ENCODE data around the gene CPEB3.

Gene CPEB3

GRCh38 chr10:92213049-92213448, 77.8 kb downstream of the CPEB3 start:
- TF ChIP-seq POLR2AphosphoS5 (IDR thresholded peaks at IDR 0.05; ENCODE audit: borderline replicate concordance, low read depth, low read length), result no peak
- no peak for TF ChIP-seq EZH2 (IDR thresholded peaks at IDR 0.05)
- TF ChIP-seq FOXP2 (optimal IDR thresholded peaks at IDR 0.05; ENCODE audit: control extremely low read depth, extremely low read length, insufficient read depth), result no peak
- Histone ChIP-seq H3K4me3 (no peak overlapping the region), H3K9me3 (ENCODE audit: low read depth, low read length) (no peaks in the 10 kb centered on the region), H3K9ac (ENCODE audit: insufficient read length) (no peak overlapping the region), H3K27ac (no peak overlapping the region), H3K36me3 (ENCODE audit: insufficient read depth, low read length) (no peaks in the 10 kb centered on the region)
- no peak for DNase-seq (ENCODE audit: low read depth, low spot score)

GRCh38 chr10:92208736-92209135, 82.1 kb downstream of the CPEB3 start:
- no peak for TF ChIP-seq POLR2AphosphoS5 (IDR thresholded peaks at IDR 0.05; ENCODE audit: borderline replicate concordance, low read depth, low read length)
- TF ChIP-seq EZH2 (IDR thresholded peaks at IDR 0.05), result no peak
- TF ChIP-seq FOXP2 (optimal IDR thresholded peaks at IDR 0.05; ENCODE audit: control extremely low read depth, extremely low read length, insufficient read depth), result no peak
- Histone ChIP-seq H3K27ac (no peak overlapping the region), H3K9ac (ENCODE audit: insufficient read length) (no peak overlapping the region), H3K36me3 (ENCODE audit: insufficient read depth, low read length) (no peaks in the 10 kb centered on the region), H3K4me3 (no peak overlapping the region), H3K9me3 (ENCODE audit: low read depth, low read length) (no peaks in the 10 kb centered on the region)
- no peak for DNase-seq (ENCODE audit: low read depth, low spot score)

GRCh38 chr10:92208157-92208720, 82.6 kb downstream of the CPEB3 start:
- TF ChIP-seq EZH2 (IDR thresholded peaks at IDR 0.05), result no peak
- no peak for TF ChIP-seq FOXP2 (optimal IDR thresholded peaks at IDR 0.05; ENCODE audit: control extremely low read depth, extremely low read length, insufficient read depth)
- no peak for TF ChIP-seq POLR2AphosphoS5 (IDR thresholded peaks at IDR 0.05; ENCODE audit: borderline replicate concordance, low read depth, low read length)
- H3K9me3 ChIP-seq (ENCODE audit: low read depth, low read length), result no peaks in the 10 kb centered on the region
- H3K4me3 ChIP-seq, result no peak overlapping the region
- H3K9ac ChIP-seq (ENCODE audit: insufficient read length), result no peak overlapping the region
- H3K36me3 ChIP-seq (ENCODE audit: insufficient read depth, low read length), result no peaks in the 10 kb centered on the region
- H3K27ac ChIP-seq, result no peak overlapping the region
- no peak for DNase-seq (ENCODE audit: low read depth, low spot score)

GRCh38 chr10:92207061-92207460, 83.8 kb downstream of the CPEB3 start:
- no peaks in the 10 kb centered on the region for H3K9me3 ChIP-seq (ENCODE audit: low read depth, low read length)
- no peak for DNase-seq (ENCODE audit: low read depth, low spot score)
- no peak overlapping the region for H3K27ac ChIP-seq
- no peaks in the 10 kb centered on the region for H3K36me3 ChIP-seq (ENCODE audit: insufficient read depth, low read length)
- TF ChIP-seq POLR2AphosphoS5 (IDR thresholded peaks at IDR 0.05; ENCODE audit: borderline replicate concordance, low read depth, low read length), result no peak
- TF ChIP-seq FOXP2 (optimal IDR thresholded peaks at IDR 0.05; ENCODE audit: control extremely low read depth, extremely low read length, insufficient read depth), result no peak
- no peak for TF ChIP-seq EZH2 (IDR thresholded peaks at IDR 0.05)
- no peak overlapping the region for H3K9ac ChIP-seq (ENCODE audit: insufficient read length)
- no peak overlapping the region for H3K4me3 ChIP-seq

GRCh38 chr10:92203919-92204623, 86.8 kb downstream of the CPEB3 start:
- DNase-seq (ENCODE audit: low read depth, low spot score), result no peak
- H3K36me3 ChIP-seq (ENCODE audit: insufficient read depth, low read length), result no peaks in the 10 kb centered on the region
- H3K27ac ChIP-seq, result no peak overlapping the region

GRCh38 chr10:92202536-92202935, 88.3 kb downstream of the CPEB3 start:
- no peaks in the 10 kb centered on the region for H3K9me3 ChIP-seq (ENCODE audit: low read depth, low read length)
- no peak for DNase-seq (ENCODE audit: low read depth, low spot score)
- TF ChIP-seq EZH2 (IDR thresholded peaks at IDR 0.05) (no peak), FOXP2 (optimal IDR thresholded peaks at IDR 0.05; ENCODE audit: control extremely low read depth, extremely low read length, insufficient read depth) (no peak), POLR2AphosphoS5 (IDR thresholded peaks at IDR 0.05; ENCODE audit: borderline replicate concordance, low read depth, low read length) (no peak)
- H3K4me3 ChIP-seq, result no peak overlapping the region
- H3K36me3 ChIP-seq (ENCODE audit: insufficient read depth, low read length), result no peaks in the 10 kb centered on the region
- no peak overlapping the region for H3K9ac ChIP-seq (ENCODE audit: insufficient read length)
- no peak overlapping the region for H3K27ac ChIP-seq

More at GRCh38 chr10:92203919-92204623, 86.8 kb downstream of the CPEB3 start:
- Histone ChIP-seq H3K9me3 (ENCODE audit: low read depth, low read length) (no peaks in the 10 kb centered on the region), H3K4me3 (no peak overlapping the region), H3K9ac (ENCODE audit: insufficient read length) (no peak overlapping the region)
- TF ChIP-seq EZH2 (IDR thresholded peaks at IDR 0.05) (no peak), POLR2AphosphoS5 (IDR thresholded peaks at IDR 0.05; ENCODE audit: borderline replicate concordance, low read depth, low read length) (no peak)

- H3K27ac ChIP-seq, result no peak overlapping the region
- H3K9ac ChIP-seq (ENCODE audit: insufficient read length), result no peak overlapping the region
- no peaks in the 10 kb centered on the region for H3K9me3 ChIP-seq (ENCODE audit: low read depth, low read length)
- no peaks in the 10 kb centered on the region for H3K36me3 ChIP-seq (ENCODE audit: insufficient read depth, low read length)
- DNase-seq (ENCODE audit: low read depth, low spot score), result no peak
- no peak overlapping the region for H3K4me3 ChIP-seq
- TF ChIP-seq EZH2 (IDR thresholded peaks at IDR 0.05) (no peak), POLR2AphosphoS5 (IDR thresholded peaks at IDR 0.05; ENCODE audit: borderline replicate concordance, low read depth, low read length) (no peak), FOXP2 (optimal IDR thresholded peaks at IDR 0.05; ENCODE audit: control extremely low read depth, extremely low read length, insufficient read depth) (no peak)
Measured at GRCh38 chr10:92200564-92200963, 90.3 kb downstream of the CPEB3 start.

- Histone ChIP-seq H3K4me3 (no peak overlapping the region), H3K9me3 (ENCODE audit: low read depth, low read length) (no peaks in the 10 kb centered on the region), H3K36me3 (ENCODE audit: insufficient read depth, low read length) (no peaks in the 10 kb centered on the region), H3K9ac (ENCODE audit: insufficient read length) (no peak overlapping the region), H3K27ac (no peak overlapping the region)
- TF ChIP-seq EZH2 (IDR thresholded peaks at IDR 0.05), result no peak
- no peak for DNase-seq (ENCODE audit: low read depth, low spot score)
Measured at GRCh38 chr10:92187101-92187500, 103.8 kb downstream of the CPEB3 start.

- Histone ChIP-seq H3K27ac (no peak overlapping the region), H3K4me3 (no peak overlapping the region), H3K9ac (ENCODE audit: insufficient read length) (no peak overlapping the region), H3K9me3 (ENCODE audit: low read depth, low read length) (no peaks in the 10 kb centered on the region), H3K36me3 (ENCODE audit: insufficient read depth, low read length) (no peaks in the 10 kb centered on the region)
- no peak for DNase-seq (ENCODE audit: low read depth, low spot score)
- TF ChIP-seq EZH2 (IDR thresholded peaks at IDR 0.05) (no peak), POLR2AphosphoS5 (IDR thresholded peaks at IDR 0.05; ENCODE audit: borderline replicate concordance, low read depth, low read length) (no peak), FOXP2 (optimal IDR thresholded peaks at IDR 0.05; ENCODE audit: control extremely low read depth, extremely low read length, insufficient read depth) (no peak)
Measured at GRCh38 chr10:92184977-92185376, 105.9 kb downstream of the CPEB3 start.
